Stimulated activated naive B cell treated with anti-CD40 and anti-IgM and Interleukin-4, amounts not matched to agents 10 μg/mL and 1 μg/mL and 100 μg/mL, for 72 hours (primary cell): ENCODE data around the gene MAP2K6.

ENCODE experiments used
- ATAC-seq, 2 donors: fragments of 150-1000 bp; cut with Tn5 transposase; replicated peaks; 2 replicates each; pipeline ENCODE4 v1.10.0; 2021; ENCODE audit warnings: moderate library complexity in 1 of 2
- DNase-seq: peaks from one replicate; pipeline ENCODE4 v3.0.0; 2021
- H3K27ac Mint-ChIP-seq: one replicate; pipeline ENCODE4 v1.8.0; 2022; ENCODE audit warnings: mild to moderate bottlenecking, mixed read lengths
- H3K27me3 Mint-ChIP-seq, 2 donors: one replicate each; pipeline ENCODE4 v1.8.0; 2022; ENCODE audit warnings: mixed read lengths in 2 of 2
- H3K36me3 Mint-ChIP-seq, 2 donors: one replicate each; pipeline ENCODE4 v1.8.0; 2022; ENCODE audit warnings: mixed read lengths in 2 of 2, mild to moderate bottlenecking in 1 of 2
- H3K4me1 Mint-ChIP-seq, 2 donors: one replicate each; pipeline ENCODE4 v1.8.0; 2022; ENCODE audit warnings: mixed read lengths in 2 of 2, mild to moderate bottlenecking in 1 of 2
- H3K4me3 Mint-ChIP-seq, 2 donors: one replicate each; pipeline ENCODE4 v1.8.0; 2022; ENCODE audit warnings: mild to moderate bottlenecking in 2 of 2, mixed read lengths in 2 of 2, moderate library complexity in 1 of 2
- H3K9me3 Mint-ChIP-seq, 2 donors: one replicate each; pipeline ENCODE4 v1.8.0; 2022; ENCODE audit warnings: mixed read lengths in 2 of 2, mild to moderate bottlenecking in 1 of 2

The MAP2K6 gene

DNA sequence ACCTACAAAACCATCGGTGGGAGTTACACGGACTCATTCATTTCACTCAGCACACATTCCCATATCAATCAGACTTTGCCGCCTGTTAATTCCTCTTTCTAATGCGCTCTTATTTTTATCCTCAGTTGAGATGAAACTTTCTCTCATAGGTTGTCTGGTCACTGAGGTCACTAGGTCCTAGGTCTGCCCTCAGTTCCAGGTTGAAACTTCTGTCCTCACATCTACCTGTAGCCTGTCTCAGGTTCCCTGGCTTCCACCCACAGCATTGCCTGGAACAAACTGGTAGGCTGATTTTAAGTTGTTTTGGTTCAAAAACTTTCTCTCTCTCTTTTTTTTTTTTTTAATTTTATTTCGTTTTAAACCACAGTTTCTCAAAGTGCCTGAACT lies 119.7 kb downstream of the MAP2K6 start:
- no peaks in the 10 kb centered on the region for H3K4me1 Mint-ChIP-seq
- DNase-seq (no peak), ATAC-seq (no peak)
- peaks cover 13 to 24% of the 10 kb centered on the region in 2 donors for H3K36me3 Mint-ChIP-seq
- no peaks in the 10 kb centered on the region for H3K27me3 Mint-ChIP-seq
- H3K4me3 Mint-ChIP-seq = no peak overlapping the region
- H3K9me3 Mint-ChIP-seq = peaks cover 0 to 3% of the 10 kb centered on the region in 2 donors
- H3K27ac Mint-ChIP-seq = no peak overlapping the region

DNA sequence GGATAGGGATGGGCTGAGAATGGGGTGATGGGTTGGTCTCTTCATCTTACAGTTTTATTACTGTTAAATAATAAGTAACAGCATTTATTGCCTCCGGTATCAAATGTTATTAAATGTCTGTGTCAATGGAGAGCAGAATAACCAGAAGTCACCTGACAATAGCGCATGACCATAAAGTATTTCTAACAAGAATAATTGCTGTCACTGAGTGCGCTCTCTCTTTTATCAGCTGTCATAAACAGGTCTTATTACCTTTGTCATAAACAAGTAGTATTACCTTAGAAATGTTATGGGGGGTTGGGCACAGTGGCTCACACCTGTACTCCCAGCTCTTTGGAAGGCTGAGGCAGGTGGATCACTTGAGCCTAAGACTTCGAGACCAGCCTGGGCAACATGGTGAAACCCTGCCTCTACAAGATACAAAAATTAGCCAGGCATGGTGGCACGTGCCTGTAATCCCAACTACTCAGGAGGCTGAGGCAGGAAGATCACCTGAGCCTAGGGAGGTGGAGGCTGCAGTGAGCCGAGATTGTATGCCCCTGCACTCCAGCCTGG lies 120.6 kb downstream of the MAP2K6 start:
- H3K9me3 Mint-ChIP-seq = peaks cover 0 to 4% of the 10 kb centered on the region in 2 donors
- peaks cover 13 to 26% of the 10 kb centered on the region in 2 donors for H3K36me3 Mint-ChIP-seq
- DNase-seq = no peak
- H3K4me3 Mint-ChIP-seq = no peak overlapping the region
- no peak for ATAC-seq
- H3K27ac Mint-ChIP-seq = no peak overlapping the region
- H3K4me1 Mint-ChIP-seq = no peaks in the 10 kb centered on the region
- no peaks in the 10 kb centered on the region for H3K27me3 Mint-ChIP-seq

DNA sequence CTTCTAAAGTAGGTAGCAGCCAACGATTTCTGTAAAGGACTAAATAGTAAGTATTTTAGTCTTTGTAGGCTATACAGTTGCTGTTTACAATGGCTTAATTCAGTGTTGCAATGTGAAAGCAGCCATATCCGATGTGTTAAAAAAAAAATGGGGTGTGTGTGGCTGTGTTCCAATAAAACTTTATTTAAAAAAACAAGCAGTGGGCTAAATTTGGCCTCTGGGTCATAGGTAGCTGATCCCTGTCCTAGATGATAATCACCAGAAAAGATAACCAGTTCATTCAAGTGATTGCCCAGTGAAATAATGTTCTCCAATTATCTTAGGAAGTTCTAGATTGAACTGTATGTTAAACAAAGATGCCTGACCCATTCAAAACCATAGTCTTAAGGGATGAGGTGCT lies 124.3 kb downstream of the MAP2K6 start:
- Mint-ChIP-seq H3K9me3 (peaks cover 0 to 4% of the 10 kb centered on the region in 2 donors), H3K27me3 (no peaks in the 10 kb centered on the region), H3K36me3 (peaks cover 11 to 26% of the 10 kb centered on the region in 2 donors), H3K27ac (no peak overlapping the region), H3K4me1 (no peaks in the 10 kb centered on the region), H3K4me3 (no peak overlapping the region)
- no peak for DNase-seq
- ATAC-seq = no peak

DNA sequence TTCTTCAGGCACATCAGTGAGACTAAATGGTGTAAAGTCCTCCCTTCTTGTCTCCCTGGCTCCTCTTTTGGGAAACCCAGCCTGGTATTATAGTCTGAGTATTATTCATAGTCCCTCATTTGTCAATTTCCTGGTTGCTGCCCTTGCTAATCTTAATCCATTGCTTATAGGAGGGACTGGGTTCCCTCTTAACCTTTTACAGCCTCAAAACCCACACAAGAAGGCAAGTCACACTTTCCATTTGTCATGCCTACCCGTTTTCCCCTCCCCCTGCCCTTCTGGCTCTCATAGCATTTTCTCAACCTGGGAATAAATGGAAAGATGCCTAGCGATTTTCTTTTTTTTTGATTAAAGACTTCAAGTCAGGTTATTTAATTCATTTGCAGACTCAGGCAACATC lies 124.8 kb downstream of the MAP2K6 start:
- no peak overlapping the region for H3K4me3 Mint-ChIP-seq
- DNase-seq (no peak), ATAC-seq (peak in 1 of 2 donors; percentile 33)
- H3K27ac Mint-ChIP-seq = no peak overlapping the region
- peaks cover 0 to 4% of the 10 kb centered on the region in 2 donors for H3K9me3 Mint-ChIP-seq
- H3K27me3 Mint-ChIP-seq = no peaks in the 10 kb centered on the region
- H3K4me1 Mint-ChIP-seq = no peaks in the 10 kb centered on the region
- peaks cover 11 to 25% of the 10 kb centered on the region in 2 donors for H3K36me3 Mint-ChIP-seq

DNA sequence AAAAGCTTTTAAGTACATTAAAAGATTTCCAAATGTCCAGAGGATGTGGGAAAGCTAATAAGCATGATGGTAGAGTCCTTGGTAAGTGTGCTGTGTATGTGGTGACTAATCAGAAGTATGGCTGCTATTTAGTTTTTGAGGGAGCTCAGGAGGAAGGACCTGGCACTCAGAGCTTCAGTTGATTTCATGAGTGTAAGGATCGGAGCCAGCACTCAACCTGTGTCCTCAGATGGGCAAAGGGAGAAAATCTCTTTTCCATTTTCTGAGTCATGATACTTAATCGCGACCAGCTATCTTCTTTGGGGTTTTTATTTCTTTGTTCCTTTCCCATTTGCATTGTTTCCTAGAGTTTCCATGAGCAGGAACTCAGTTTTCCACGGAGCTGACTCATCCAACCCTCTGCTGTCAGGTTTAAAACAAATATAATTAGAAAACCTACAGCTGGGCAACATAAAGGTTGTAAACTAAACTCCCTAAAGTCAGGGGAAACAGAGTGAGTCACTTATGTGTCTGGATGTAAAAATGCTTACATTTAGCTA lies 125.4 kb downstream of the MAP2K6 start:
- H3K9me3 Mint-ChIP-seq = peaks cover 0 to 4% of the 10 kb centered on the region in 2 donors
- H3K36me3 Mint-ChIP-seq = peaks cover 7 to 24% of the 10 kb centered on the region in 2 donors
- DNase-seq (no peak), ATAC-seq (no peak)
- no peaks in the 10 kb centered on the region for H3K4me1 Mint-ChIP-seq
- no peaks in the 10 kb centered on the region for H3K27me3 Mint-ChIP-seq
- no peak overlapping the region for H3K27ac Mint-ChIP-seq
- no peak overlapping the region for H3K4me3 Mint-ChIP-seq

DNA sequence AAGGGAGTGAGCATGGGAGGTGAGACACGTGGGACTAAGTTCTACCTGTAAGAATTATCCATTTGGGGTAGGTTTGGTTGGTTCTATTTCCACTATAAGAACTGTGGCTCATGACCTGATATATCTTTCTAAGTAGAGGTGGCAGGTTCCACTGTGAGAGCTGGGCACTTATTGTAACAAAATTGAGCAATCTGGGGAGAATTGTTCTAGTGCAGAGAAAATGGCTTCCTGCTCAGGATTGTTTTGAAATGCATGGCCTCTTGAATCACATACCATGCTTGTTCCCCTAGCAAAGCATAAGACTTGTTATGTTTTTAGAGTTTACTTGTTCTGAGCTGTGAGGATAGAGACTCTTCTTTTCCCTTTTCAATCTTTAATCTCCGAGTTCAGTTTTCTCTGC lies 125.9 kb downstream of the MAP2K6 start:
- Mint-ChIP-seq H3K9me3 (peaks cover 0 to 4% of the 10 kb centered on the region in 2 donors), H3K27ac (no peak overlapping the region), H3K36me3 (peaks cover 6 to 24% of the 10 kb centered on the region in 2 donors), H3K4me1 (no peaks in the 10 kb centered on the region), H3K4me3 (no peak overlapping the region), H3K27me3 (no peaks in the 10 kb centered on the region)
- DNase-seq = no peak
- no peak for ATAC-seq

DNA sequence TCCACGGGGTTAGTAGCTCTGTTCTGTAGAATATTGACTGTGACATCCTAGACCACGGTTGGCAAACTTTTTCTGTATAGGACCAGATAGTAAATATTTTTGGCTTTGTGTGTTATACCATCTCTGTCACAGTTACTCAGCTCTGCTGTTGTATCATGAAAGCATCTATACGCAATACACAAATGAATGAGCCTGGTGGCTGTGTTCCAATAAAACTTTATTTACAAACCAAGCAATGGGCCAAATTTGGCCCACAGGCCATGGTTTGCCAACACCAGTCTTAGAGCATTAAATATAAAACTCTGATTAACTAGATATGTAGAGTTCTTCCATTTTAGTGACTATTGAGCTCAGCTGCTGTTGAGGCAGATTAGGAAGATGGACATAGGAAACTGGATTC lies 132.7 kb downstream of the MAP2K6 start:
- no peak for ATAC-seq
- H3K27me3 Mint-ChIP-seq = no peaks in the 10 kb centered on the region
- peaks cover 2 to 5% of the 10 kb centered on the region in 2 donors for H3K36me3 Mint-ChIP-seq
- H3K4me3 Mint-ChIP-seq = no peak overlapping the region
- H3K4me1 Mint-ChIP-seq = peaks cover 3 to 14% of the 10 kb centered on the region in 2 donors
- no peaks in the 10 kb centered on the region for H3K9me3 Mint-ChIP-seq
- DNase-seq = no peak
- H3K27ac Mint-ChIP-seq = no peak overlapping the region

DNA sequence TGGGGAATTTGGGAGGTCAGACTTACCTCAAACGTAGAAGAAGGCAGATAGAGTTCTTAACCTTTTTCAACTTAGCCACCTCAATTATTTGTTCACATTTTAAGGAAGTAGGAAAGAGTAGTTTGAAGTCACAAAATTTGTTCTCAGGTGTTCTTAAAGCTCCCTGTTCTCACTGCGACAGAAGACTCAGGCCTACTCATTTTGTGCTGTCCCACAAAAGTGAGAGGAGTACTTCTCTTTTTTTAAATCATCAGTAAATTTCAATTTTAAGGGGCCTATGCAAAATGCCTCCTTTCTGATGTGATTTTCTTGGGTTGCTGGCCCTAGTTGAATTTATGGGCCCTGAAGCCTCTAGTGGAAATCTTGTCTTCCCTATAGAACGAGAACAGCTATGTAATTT lies 133.4 kb downstream of the MAP2K6 start:
- DNase-seq = no peak
- no peak overlapping the region for H3K4me3 Mint-ChIP-seq
- ATAC-seq = peak; percentile 82 to 87
- no peaks in the 10 kb centered on the region for H3K9me3 Mint-ChIP-seq
- peak overlapping the region; percentile 22 for H3K27ac Mint-ChIP-seq
- H3K4me1 Mint-ChIP-seq = peaks cover 4 to 21% of the 10 kb centered on the region in 2 donors
- peaks cover 2 to 5% of the 10 kb centered on the region in 2 donors for H3K36me3 Mint-ChIP-seq
- H3K27me3 Mint-ChIP-seq = no peaks in the 10 kb centered on the region

DNA sequence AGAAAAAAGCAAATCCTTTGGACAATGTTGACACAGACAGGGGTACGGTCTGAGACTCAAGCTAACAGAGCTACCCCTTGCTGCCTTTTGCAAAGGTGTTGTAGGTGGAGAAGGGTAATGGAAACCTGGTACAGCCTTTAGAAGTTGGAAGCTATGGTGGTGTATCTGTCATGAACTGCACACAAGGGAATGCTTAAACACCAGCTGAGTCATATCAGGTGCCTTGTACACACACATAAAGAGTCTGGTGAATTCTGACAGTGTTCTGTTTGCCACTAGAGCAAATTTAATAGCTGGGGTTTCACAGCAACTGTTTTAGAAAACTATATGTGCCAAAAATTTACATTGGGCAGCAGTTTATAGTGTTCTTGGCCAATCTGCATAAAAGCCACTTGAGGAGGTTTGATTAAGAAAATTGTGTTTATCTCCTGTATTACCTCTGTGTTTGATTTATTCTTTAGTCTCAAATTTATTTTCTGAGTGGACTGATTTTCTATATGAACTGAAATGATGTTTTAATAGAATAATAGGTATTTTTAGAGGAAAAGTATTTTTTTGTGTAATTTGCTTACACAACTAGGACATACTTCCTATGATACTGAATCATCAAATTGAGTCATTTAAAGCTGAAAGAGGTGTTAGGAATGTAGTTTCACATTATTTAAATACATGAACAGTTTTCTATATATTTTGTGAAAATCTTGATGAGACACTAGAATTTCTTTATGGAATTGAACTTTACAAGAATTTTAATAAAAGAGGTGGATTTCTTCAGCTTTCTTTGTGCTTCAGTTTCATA lies 136.9 kb downstream of the MAP2K6 start:
- DNase-seq = no peak
- no peak overlapping the region for H3K27ac Mint-ChIP-seq
- H3K4me3 Mint-ChIP-seq = no peak overlapping the region
- ATAC-seq = peak; percentile 53 to 67
- H3K36me3 Mint-ChIP-seq = peaks cover 0 to 2% of the 10 kb centered on the region in 2 donors
- peaks cover 13 to 32% of the 10 kb centered on the region in 2 donors for H3K4me1 Mint-ChIP-seq
- no peaks in the 10 kb centered on the region for H3K27me3 Mint-ChIP-seq
- H3K9me3 Mint-ChIP-seq = peaks cover 0 to 3% of the 10 kb centered on the region in 2 donors

DNA sequence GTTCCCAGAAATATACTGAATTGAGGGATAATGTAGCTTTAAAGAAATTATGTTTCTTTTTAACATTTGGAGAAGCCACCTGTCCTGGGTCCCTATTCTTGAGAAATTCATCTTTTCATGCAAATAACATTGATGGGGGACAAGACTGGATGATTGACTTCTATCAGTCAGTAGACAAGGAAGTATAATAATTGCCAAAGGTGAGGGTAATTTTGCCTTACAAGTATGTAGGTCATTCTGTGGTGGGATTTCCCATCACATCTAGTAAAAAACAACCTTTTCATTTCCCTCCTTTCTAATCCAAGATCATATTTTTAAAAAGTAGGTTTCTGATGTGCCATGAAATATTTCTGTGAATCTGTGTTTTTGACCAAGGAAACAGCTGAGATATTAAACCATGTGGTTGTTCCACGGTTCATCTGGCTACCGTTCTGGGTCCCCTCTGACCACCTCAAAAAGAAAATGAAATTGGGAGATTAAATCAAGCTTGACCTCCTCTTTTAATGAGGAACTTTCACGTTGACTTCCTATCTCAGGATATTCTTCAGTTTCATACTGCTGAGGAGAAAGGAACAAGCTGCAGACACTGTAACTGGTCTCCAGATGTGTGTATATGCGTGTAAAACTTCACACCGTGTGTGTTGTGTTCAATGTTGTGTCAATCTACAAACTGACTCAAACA lies 138.6 kb downstream of the MAP2K6 start:
- peak overlapping the region; percentile 62 for H3K27ac Mint-ChIP-seq
- peak overlapping the region in 1 of 2 donors; percentile 31 for H3K4me3 Mint-ChIP-seq
- peaks cover 10 to 26% of the 10 kb centered on the region in 2 donors for H3K4me1 Mint-ChIP-seq
- H3K9me3 Mint-ChIP-seq = peaks cover 0 to 3% of the 10 kb centered on the region in 2 donors
- H3K27me3 Mint-ChIP-seq = no peaks in the 10 kb centered on the region
- DNase-seq (no peak), ATAC-seq (peak; percentile 70 to 78)
- no peaks in the 10 kb centered on the region for H3K36me3 Mint-ChIP-seq

DNA sequence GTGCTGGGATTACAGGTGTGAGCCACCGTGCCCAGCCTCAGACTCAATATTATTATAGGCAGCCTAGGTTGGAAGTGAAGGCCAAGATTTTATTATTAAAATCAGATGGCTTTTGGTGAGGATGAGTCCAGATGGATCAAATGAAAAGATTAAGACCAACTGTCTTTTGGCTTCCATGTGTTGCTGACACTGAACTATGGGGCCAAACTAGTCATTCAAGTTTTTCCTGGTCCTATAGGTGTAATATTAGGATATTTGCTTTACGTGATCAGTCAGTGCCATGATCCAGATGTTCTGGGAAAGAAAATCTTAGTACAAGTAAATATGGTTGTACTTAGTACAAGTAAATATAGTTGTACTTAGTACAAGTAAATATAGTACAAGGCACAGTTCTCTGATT lies 140.6 kb downstream of the MAP2K6 start:
- Mint-ChIP-seq H3K9me3 (peaks cover 0 to 3% of the 10 kb centered on the region in 2 donors), H3K4me3 (no peak overlapping the region)
- ATAC-seq = no peak

DNA sequence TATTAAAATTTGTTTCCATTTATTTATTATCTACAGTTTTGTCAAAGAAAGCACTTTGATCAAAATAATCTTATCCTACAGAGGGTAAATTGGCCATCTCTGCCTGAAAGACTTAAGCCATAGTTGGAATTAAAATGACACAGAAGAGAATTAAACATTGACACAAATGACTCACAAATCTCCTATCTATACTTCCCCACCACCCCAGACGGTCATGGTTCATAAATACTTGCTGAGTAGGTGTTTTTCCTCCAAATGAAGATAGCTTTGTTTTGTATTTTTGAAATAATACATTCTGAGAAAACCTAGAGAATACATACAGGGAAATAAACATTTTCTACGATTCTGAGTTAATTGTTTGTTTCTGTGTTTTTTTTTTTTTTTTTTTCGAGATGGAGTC lies 142.8 kb downstream of the MAP2K6 start:
- peaks cover 0 to 3% of the 10 kb centered on the region in 2 donors for H3K9me3 Mint-ChIP-seq
- no peak overlapping the region for H3K27ac Mint-ChIP-seq
- H3K4me3 Mint-ChIP-seq = no peak overlapping the region
- ATAC-seq (peak in 1 of 2 donors; percentile 29), DNase-seq (no peak)
- H3K27me3 Mint-ChIP-seq = no peaks in the 10 kb centered on the region
- peaks cover 0 to 2% of the 10 kb centered on the region in 2 donors for H3K36me3 Mint-ChIP-seq
- H3K4me1 Mint-ChIP-seq = peaks cover 10 to 17% of the 10 kb centered on the region in 2 donors

More for the DNA sequence above, 140.6 kb downstream of the MAP2K6 start:
- no peaks in the 10 kb centered on the region for H3K27me3 Mint-ChIP-seq
- H3K27ac Mint-ChIP-seq = no peak overlapping the region
- H3K36me3 Mint-ChIP-seq = peaks cover 0 to 2% of the 10 kb centered on the region in 2 donors
- peaks cover 10 to 23% of the 10 kb centered on the region in 2 donors for H3K4me1 Mint-ChIP-seq
- no peak for DNase-seq

DNA sequence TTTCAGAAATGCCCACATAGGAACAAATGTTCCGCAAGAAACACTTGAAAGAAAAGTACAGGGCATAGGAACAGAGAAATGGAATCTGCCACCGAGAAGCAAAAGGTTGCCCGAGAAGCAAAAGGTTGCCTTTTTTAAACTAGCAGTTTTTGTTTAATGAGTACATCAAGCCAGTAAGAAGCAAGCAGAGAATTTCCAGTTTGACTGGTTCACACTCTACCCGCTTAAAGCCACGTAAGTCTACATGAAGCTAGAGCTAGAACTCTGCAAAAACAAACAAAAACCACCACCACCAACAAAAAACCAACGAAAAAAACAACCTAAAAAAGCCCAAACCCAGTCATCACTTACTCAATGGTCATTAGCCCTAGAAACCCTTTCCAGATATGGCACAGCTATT lies 144.3 kb downstream of the MAP2K6 start:
- Mint-ChIP-seq H3K4me1 (peaks cover 3 to 4% of the 10 kb centered on the region in 2 donors), H3K27me3 (no peaks in the 10 kb centered on the region), H3K4me3 (no peak overlapping the region), H3K36me3 (peaks cover 0 to 2% of the 10 kb centered on the region in 2 donors), H3K27ac (no peak overlapping the region), H3K9me3 (peaks cover 0 to 2% of the 10 kb centered on the region in 2 donors)
- no peak for ATAC-seq
- no peak for DNase-seq

DNA sequence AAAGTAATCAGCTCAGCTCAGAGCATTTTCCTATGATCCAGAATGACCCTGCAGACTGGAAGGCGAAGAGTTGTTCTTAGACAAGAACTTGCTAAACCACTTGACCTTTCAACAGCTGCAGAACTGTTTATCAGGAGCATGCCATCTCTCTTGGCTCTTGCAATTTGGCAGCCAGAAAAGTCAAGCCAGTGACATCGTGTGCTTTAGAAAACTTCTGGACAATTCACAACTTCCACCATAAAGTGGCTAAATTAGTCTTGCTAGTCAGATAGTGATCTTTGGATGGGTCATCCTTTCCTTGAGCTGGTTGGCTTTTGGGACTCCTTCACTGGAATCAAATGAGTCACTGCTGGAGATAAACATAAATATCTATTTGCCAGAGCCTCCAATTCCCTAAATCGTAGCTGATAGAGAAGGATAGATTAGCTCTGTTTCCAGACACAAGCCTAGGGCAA lies 146.5 kb downstream of the MAP2K6 start:
- no peak for DNase-seq
- Mint-ChIP-seq H3K9me3 (no peaks in the 10 kb centered on the region), H3K27ac (no peak overlapping the region)

More for the DNA sequence above, 146.5 kb downstream of the MAP2K6 start:
- Mint-ChIP-seq H3K4me1 (no peaks in the 10 kb centered on the region), H3K4me3 (no peak overlapping the region), H3K27me3 (peaks cover 0 to 5% of the 10 kb centered on the region in 2 donors), H3K36me3 (peaks cover 0 to 2% of the 10 kb centered on the region in 2 donors)
- no peak for ATAC-seq
